Measurements from ENCODE around the gene UBE2E3.

DNA sequence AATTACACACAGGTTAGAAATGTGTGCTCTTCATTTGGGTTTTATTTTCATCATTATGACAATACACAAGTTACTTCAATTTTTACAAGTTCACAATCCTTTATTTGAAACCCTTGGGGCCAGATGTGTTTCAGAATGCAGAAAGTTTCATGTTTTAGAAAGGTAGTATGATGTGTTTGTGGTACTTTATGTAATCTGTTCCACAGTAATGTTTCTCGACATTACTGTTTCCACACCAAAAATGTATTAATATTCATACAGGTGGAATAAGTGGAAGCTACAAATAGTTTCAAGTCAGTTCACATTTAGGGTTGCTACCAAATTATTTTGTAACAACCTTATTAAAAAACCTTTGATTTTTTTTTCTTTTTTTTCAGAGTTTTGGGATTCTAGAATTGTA is 10.4 kb downstream of the UBE2E3 start:
- TF ChIP-seq NFATC3 (CRISPR knock-in tag; IDR thresholded peaks at IDR 0.05): no peak
- TF ChIP-seq ZNF660 (CRISPR knock-in tag; IDR thresholded peaks at IDR 0.05; ENCODE audit: borderline replicate concordance, low read depth): no peak
- TF ChIP-seq TCF7L2 (IDR thresholded peaks at IDR 0.05; ENCODE audit: low read depth, low read length): no peak
- TF ChIP-seq ZNF17 (CRISPR knock-in tag; IDR thresholded peaks at IDR 0.05): no peak
- no peak for TF ChIP-seq ETV5 (CRISPR knock-in tag; IDR thresholded peaks at IDR 0.05; ENCODE audit: borderline replicate concordance)
- no peak for TF ChIP-seq NFKB2 (CRISPR knock-in tag; IDR thresholded peaks at IDR 0.05; ENCODE audit: borderline replicate concordance)
- no peak for TF ChIP-seq NR2C2 (CRISPR knock-in tag; IDR thresholded peaks at IDR 0.05; ENCODE audit: borderline replicate concordance)
- no peak for TF ChIP-seq ZNF274 (CRISPR knock-in tag; IDR thresholded peaks at IDR 0.05)
- TF ChIP-seq ZNF589 (CRISPR knock-in tag; conservative IDR thresholded peaks at IDR 0.05): no peak
- TF ChIP-seq REST (IDR thresholded peaks at IDR 0.05; ENCODE audit: borderline replicate concordance in 1 of 2, low read depth in 1 of 2, low read length in 2 of 2): no peak
- no peak for TF ChIP-seq EP300 (IDR thresholded peaks at IDR 0.05; ENCODE audit: low read depth in 2 of 2, low read length in 2 of 2)
- TF ChIP-seq EP300 (CRISPR knock-in tag; IDR thresholded peaks at IDR 0.05; ENCODE audit: borderline replicate concordance): no peak
- no peak for TF ChIP-seq BHLHE40 (IDR thresholded peaks at IDR 0.05; ENCODE audit: low read length)
- no peak for TF ChIP-seq MAFF (IDR thresholded peaks at IDR 0.05; ENCODE audit: low read depth, low read length)
- no peak for TF ChIP-seq MAFK (conservative IDR thresholded peaks at IDR 0.05 in 1 of 2, IDR thresholded peaks at IDR 0.05 in 1 of 2; ENCODE audit: low read length in 2 of 2)
